ENCODE measurements around the gene PDZD8.
"Not testable (repeated sequence)": the region's sequence is repeated elsewhere in the genome, so short reads cannot be mapped to it uniquely, and the experiment has no call there.

DNA sequence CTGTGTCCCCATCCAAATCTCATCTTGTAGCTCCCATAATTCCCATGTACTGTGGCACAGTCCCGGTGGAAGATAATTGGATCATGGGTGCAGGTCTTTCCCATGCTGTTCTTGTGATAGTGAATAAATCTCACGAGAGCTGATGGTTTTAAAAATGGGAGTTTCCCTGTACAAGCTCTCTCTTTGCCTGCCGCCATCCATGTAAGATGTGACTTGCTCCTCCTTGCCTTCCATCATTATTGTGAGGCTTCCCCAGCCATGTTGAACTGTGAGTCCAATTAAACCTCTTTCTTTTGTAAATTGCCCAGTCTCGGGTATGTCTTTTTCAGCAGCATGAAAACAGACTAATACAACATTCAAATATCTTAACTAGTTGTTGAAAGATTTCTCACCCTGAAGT is 145.1 kb downstream of the PDZD8 start:
- TF ChIP-seq, protein P1, sequence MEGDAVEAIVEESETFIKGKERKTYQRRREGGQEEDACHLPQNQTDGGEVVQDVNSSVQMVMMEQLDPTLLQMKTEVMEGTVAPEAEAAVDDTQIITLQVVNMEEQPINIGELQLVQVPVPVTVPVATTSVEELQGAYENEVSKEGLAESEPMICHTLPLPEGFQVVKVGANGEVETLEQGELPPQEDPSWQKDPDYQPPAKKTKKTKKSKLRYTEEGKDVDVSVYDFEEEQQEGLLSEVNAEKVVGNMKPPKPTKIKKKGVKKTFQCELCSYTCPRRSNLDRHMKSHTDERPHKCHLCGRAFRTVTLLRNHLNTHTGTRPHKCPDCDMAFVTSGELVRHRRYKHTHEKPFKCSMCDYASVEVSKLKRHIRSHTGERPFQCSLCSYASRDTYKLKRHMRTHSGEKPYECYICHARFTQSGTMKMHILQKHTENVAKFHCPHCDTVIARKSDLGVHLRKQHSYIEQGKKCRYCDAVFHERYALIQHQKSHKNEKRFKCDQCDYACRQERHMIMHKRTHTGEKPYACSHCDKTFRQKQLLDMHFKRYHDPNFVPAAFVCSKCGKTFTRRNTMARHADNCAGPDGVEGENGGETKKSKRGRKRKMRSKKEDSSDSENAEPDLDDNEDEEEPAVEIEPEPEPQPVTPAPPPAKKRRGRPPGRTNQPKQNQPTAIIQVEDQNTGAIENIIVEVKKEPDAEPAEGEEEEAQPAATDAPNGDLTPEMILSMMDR (IDR thresholded peaks at IDR 0.05; ENCODE audit: extremely low read depth in 1 of 2, insufficient read depth in 1 of 2, low read depth in 1 of 2, low read length in 2 of 2): not testable (repeated sequence)
- TF ChIP-seq POLR2A (IDR thresholded peaks at IDR 0.05; ENCODE audit: low read depth, low read length); POLR2AphosphoS5 (IDR thresholded peaks at IDR 0.05; ENCODE audit: insufficient read depth, low read depth, low read length); JUN (IDR thresholded peaks at IDR 0.05; ENCODE audit: borderline replicate concordance, insufficient read depth, insufficient read length, low read depth); FOS (IDR thresholded peaks at IDR 0.05; ENCODE audit: borderline replicate concordance, insufficient read depth, low read length); MAX (IDR thresholded peaks at IDR 0.05; ENCODE audit: insufficient read depth, insufficient read length); EZH2 (IDR thresholded peaks at IDR 0.05; ENCODE audit: borderline replicate concordance, low read depth, low read length, severe bottlenecking); MYC (IDR thresholded peaks at IDR 0.05; ENCODE audit: low read depth, low read length): not testable (repeated sequence)
